ENCODE results near the gene MRPL19.

DNA sequence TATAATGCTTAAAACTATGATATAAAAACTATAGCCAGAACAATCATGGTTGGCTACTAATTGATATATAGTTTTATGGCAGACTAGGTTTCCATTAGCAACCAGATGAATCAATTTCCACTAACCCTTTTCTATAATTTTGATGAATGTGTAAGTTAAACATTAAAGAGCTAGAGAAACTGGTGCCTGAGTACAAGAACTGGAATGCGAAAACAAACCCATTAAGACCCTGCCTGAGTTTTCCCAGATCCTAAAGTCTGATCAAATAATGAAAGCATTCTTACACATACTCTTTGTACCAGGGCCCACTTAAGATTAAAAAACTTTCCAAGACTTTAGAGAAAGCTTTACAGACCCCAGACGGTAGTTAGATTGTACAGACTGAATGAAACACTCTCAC, 21.3 kb downstream of the MRPL19 start:
- TF ChIP-seq, protein P1, sequence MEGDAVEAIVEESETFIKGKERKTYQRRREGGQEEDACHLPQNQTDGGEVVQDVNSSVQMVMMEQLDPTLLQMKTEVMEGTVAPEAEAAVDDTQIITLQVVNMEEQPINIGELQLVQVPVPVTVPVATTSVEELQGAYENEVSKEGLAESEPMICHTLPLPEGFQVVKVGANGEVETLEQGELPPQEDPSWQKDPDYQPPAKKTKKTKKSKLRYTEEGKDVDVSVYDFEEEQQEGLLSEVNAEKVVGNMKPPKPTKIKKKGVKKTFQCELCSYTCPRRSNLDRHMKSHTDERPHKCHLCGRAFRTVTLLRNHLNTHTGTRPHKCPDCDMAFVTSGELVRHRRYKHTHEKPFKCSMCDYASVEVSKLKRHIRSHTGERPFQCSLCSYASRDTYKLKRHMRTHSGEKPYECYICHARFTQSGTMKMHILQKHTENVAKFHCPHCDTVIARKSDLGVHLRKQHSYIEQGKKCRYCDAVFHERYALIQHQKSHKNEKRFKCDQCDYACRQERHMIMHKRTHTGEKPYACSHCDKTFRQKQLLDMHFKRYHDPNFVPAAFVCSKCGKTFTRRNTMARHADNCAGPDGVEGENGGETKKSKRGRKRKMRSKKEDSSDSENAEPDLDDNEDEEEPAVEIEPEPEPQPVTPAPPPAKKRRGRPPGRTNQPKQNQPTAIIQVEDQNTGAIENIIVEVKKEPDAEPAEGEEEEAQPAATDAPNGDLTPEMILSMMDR (conservative IDR thresholded peaks at IDR 0.05) = no peak
- TF ChIP-seq ZFX (IDR thresholded peaks at IDR 0.05) = no peak
